GM19193 (cell line): ENCODE results near the gene ZNF775.

Experiments used
- POLR2A ChIP-seq: IDR thresholded peaks from 4 replicates; pipeline ENCODE4 v1.6.1; 2011; ENCODE audit not compliant: insufficient read depth, insufficient read length; ENCODE audit errors: extremely low read depth

ZNF775 gene

DNA sequence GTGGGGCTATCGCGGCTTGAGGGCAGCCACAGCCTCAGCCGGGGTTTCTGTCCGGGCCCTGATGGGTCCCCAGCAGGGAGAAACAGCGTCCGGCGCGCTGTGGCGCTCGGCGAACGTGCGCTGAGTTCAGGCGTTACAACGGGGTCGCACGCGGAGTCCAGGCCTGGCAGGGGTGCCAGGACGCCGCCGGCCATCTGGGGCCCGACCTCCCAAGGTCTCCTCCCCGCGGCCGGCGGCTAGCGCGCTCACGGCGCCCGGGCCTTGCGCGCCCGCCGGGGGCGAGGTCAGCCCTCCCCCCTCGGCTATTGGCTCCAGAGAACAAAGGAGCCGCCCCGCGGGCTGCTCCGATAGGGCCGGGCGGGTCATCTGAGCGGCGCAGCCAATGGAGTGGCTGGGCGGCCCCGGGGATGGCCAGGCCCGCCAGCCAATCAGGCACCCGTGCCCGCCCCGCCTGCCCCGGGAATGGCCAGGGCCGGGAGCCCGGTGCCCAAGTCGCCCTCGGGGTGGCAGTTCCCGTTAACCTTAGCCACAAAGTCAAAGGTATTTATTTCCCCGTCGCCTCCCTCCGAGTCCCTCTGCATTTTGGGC lies at the start of gene ZNF775:
Gene ZNF775 (plus strand): TSS at position 478 of the 588 bp plus-strand sequence. CDS start 9,141 bp downstream, outside the sequence.
- TF ChIP-seq POLR2A, result peak; percentile 93

DNA sequence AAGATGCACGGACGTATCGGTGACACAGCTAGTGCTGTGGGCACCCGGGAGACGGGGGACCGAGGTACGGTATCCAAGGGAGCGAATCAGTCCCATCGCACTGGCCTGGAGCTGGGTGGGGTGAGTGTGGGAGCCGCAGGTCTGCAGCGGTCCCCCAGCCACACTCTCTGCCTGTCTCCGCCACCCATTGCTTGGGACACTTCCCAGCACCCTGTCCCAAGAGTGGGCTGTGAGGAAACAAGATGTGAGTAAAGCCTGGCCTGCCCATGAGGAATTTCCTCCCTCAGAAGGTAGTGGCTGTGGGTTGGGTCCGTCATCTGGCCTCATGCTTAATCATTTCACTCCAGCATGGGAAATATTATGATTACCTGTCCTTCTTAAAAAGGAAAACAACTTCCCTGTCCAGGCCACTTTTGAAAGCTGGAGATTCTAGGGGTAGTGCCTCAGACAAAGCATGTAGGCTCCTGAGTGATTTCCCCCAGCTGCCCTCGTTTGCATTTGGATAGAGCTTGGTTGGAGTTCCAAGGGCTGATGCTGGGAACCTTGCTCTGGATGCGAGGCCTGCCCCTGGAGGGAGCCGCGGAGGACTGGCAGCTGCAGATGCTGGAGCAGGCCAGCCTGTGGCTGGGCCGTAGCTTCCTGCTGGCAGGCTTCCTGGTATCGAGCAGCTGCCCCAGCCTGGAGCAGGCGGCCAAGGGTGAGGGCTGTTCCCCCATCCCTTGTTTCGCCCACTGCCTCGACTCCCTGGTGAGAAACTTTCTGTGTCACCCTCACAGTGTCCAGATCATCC lies 49.6 kb upstream of the ZNF775 start:
- no peak for TF ChIP-seq POLR2A

DNA sequence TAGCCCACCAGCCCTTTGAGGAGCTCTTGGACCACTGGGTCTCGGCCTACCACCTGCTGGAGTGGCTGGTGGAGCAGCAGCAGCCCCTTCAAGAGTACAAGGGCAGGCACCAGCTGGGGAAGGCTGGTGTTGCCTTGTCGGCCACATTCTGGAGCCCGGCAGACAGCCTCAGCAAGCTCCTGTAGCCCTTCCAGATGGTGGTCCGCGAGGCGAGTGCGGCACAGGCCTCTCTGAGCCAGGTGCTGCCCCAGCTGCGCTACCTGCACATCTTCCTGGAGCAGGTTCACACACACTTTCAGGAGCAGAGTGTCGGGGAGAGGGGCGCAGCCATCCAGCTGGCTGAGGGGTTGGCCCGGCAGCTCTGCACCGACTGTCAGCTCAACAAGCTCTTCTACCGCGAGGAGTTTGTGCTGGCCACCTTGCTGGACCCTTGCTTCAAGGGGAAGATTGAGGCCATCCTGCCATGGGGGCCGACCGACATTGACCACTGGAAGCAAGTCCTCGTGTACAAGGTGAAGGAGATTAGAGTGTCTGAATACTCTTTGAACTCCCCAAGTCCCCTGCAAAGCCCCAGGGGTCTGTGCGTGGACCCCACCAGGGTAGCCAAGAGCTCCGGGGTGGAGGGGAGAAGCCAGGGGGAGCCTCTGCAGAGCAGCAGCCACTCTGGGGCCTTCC lies 48.8 kb upstream of the ZNF775 start:
- TF ChIP-seq POLR2A, result no peak

DNA sequence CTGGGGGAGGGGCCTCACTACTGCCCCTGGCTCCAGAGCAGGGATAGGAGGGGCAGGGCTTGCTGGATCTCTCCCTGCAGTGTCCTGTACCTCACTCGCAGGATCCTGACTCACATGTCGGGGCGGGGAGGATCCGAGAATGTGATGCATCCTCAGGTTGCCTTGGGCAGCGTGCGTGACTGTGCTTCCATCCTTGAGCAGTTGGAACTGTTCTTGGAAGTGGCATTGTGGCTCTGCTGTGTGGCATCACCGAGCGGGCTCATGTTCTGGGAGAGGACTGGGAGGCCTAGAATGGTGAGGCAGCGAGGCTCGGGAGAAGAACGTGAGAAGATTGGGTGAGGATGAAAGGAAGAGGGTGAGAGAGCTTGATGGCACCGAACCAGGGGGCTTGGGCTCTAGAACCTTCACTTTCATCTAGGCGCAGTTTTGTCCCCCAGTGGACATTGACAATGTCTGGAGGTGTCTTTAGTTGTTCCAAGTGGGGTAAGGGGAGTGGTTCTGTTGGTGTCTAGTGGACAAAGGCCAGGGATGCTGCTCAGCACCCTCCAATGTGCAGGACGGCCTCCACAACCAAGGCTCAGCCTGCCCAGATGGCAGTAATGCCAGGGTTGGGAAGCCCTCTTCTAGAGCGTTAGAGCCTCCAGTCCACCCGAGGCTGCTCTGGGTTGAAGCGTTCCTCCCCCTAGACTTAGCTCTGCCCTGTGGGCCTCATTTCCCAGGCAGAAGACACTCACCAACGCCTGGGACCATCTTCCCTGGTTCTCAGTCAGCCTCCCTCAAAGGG lies 46.1 kb upstream of the ZNF775 start:
- no peak for TF ChIP-seq POLR2A

DNA sequence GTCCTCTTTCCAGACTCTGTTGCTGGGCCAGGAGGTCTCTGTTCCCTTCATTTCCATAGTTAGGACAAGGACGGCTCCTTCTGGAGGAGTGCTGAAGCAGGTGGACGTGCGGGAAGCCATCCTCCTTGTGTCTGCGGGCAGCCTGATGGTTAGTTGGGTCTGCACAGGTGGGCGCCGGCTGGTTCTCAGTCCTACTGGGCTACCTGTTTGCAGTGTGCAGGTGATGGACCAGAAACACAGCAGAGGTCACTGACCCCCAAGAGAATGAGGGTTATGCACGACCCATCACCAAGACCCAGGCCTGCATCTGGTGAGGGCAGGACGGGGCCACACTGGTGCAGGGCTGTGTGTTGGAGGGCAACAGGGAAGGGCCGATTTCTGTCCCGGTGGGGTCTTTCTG lies 45.5 kb upstream of the ZNF775 start:
- TF ChIP-seq POLR2A, result no peak

DNA sequence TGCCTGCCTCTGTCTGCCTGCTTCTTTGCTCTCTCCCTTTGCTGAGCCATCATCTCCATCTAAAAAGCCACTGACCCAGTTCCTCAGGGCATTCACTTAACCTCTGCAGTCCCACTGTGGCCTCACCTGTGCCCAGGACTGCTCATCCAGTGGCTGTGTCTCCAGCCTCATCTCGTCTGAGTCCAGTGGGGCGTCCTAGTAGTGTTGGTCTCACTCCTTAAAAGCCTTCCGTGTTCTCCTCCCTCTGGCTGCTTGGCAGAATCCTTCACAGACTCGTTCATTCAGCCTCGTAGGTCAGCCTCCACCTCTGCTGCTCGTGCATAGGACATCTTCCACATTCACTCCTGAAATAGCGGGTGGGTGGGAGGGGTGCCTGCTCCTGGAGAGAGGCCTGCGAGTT lies 45.0 kb upstream of the ZNF775 start:
- TF ChIP-seq POLR2A, result no peak

DNA sequence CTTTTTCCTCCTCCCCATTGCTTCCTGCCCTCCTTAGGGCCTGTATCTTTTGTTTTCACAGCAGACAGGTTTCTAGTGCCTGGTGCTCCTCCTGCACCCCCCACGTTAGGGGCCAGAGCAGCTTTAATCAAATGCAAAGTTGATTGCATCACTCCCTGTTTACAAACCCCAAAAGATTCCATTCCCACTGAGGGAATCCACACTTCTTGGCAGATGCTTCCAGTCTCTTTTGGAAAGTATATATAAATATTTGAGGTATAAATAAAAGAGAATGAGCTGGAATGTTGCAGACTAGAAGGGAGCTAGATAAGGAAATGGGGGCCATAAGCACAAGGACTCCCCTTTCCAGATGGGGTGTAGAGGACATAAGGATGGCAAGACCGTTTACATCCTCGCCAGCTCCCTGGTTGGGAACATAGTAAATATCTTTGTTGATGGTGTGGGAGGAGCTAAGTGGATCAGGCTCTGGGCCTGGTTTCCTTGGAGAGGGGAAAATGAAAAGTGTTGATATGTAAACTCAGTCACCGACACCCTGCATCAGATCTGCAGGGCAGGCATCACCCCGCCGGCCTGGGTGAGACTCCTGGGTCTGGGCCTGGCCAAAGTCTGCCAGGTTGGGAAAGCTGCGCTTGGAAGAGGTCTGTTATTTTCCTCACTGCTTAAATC lies 43.9 kb upstream of the ZNF775 start:
- no peak for TF ChIP-seq POLR2A

DNA sequence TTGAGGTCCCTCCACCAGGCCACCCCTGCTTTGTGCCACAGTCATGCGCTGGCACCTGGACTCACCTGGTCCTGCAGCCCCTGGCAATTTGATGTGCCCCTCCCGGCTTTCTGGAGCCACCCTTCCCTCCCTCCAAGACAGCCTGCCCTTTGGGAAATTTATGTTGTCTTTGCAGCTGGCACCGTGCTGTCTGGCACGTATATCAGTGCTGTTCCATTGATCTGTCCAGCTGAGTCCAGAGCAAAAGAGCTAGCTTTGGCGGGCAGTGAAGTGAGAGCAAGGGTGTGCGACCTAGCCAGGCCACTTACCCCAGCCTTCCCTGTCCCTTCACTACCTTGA lies 43.4 kb upstream of the ZNF775 start:
- no peak for TF ChIP-seq POLR2A

DNA sequence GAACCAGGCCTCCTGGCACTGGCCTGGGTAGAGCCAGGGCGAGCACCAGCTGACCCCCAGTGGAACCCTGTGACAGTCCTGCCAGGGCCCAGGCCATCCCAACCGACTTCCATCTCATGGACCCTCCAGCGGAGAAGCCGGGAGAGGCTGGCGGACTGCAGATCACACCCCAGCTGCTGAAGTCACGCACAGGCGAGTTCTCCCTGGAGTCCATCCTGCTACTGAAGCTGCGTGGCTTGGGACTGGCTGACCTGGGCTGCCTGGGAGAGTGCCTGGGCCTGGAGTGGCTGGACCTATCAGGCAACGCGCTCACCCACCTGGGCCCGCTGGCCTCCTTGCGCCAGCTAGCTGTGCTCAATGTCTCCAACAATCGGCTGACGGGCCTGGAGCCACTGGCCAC lies 42.4 kb upstream of the ZNF775 start:
- no peak for TF ChIP-seq POLR2A

DNA sequence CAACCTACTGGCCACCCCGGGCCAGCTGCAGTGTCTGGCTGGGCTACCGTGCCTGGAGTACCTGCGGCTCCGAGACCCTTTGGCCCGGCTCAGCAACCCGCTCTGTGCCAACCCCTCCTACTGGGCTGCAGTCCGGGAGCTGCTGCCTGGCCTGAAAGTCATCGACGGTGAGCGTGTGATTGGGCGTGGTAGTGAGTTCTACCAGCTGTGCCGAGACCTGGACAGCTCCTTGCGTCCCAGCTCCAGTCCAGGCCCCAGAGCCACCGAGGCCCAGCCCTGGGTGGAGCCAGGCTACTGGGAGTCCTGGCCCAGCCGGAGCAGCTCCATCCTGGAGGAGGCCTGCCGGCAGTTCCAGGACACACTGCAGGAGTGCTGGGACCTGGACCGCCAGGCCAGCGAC lies 42.0 kb upstream of the ZNF775 start:
- no peak for TF ChIP-seq POLR2A

DNA sequence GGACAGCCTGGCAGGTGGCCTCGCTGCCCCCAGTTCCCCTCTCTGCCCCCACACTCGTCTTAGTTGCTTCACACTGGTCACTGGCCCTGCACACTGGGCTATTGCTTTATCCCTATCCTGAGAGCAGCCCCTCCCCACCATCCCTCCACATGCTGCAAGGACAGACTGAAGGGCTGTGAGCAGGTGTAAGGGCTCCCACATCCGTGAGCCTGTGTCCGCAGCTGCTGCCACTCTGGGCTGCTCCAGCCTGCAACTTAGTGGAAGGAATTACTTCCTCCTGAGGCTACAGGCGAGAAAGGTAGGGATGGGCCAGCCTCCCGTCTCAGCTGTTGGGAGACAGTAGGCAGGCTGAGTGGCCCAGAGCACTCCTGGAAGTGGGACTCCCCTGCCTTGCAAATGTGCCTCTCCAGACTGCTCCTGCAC lies 41.5 kb upstream of the ZNF775 start:
- no peak for TF ChIP-seq POLR2A

DNA sequence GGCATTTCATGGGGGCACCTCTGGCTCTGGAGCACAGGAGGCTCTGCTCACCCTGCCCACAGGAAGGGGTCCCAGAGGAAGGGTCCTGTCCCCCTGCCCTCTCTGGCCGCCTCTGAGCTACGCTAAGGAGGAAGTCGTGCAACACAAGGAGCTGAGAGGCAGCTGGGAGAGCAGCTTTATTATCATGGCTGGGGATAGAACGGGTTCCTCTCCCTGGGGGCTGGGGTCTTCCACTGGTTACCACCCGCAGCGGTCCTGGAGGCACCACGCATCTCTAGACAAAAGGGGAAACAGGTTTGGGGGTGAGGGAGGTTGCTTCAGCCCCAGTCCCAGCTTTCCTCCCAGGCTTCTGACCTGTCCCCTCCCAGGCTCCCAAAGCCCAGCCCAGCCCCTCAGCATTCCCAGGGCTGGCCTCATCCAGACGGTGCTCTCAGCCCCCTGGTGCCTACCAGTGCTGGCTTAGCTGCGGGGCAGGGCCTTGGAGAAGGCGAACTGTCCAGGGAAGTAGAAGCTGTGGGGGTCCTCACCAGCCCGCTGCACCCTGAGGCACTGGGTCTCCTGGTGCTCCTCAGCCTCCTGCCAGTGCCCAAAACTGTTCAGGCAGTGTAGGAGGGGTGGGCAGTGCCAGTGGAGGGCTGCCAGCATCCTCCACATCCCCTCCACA lies 40.8 kb upstream of the ZNF775 start:
- no peak for TF ChIP-seq POLR2A

DNA sequence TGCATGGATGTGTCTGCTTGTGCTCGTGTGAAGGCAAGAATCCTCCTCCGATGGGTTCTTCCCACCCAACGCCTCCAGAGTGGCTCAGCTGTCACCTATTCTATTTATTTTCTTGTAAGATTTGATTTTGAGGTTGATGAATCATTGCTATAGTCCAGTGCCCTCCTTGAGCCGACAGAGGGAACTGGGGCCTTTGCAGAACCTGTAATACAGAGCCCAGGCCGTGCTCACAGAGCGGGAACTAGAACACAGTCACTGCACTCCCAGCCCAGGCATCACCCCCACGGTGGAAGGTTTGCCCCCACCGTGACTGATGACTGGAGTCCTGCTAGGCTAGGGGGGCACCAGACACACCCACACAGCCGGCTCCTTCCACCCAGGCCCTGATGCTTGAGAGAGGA lies 39.7 kb upstream of the ZNF775 start:
- TF ChIP-seq POLR2A, result no peak
